ENCODE data around the gene MADD.
A peak's percentile ranks its signal among the peaks of the same experiment; 100 is the strongest.

Gene MADD

DNA sequence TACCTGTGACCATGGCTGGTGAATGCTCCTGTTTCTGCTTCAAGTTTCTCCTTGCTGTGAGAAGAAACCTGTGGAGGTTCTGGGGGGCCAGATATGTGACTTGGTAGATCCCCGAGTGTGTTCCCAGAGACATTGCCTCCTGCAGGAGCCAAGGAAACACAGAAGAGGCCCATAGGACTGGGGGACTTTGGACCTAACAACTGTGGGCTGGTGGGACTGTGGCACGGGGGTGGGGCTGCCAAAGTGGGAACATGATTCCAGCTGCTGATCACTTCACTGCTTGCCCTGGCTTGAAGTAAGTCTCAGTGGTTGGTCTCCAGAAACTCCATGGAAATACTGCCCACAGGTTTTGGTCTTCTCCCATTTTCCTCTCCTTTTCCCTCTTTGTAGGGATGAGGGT lies 16.3 kb upstream of the MADD start:
- DNase-seq: no peak

DNA sequence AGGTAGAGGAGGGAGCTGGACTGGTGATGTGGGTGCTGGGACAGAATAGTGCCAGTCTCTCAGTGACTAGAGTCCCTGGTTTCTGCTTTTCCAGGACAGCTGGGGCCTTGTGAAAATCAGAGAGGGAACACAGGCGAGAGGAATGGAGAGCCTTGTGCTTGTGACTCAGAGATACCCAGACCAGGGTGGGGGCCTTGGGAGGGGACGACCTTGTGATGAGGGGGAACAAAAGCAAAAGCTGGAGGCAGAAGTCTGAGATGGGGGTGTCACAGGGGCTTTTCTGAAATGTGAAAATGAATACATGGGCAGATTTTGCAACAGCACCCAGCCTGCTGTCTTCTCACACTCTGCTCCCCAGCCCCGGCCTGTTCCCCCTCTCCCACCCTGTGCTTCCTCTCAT lies 15.5 kb upstream of the MADD start:
- DNase-seq: no peak

DNA sequence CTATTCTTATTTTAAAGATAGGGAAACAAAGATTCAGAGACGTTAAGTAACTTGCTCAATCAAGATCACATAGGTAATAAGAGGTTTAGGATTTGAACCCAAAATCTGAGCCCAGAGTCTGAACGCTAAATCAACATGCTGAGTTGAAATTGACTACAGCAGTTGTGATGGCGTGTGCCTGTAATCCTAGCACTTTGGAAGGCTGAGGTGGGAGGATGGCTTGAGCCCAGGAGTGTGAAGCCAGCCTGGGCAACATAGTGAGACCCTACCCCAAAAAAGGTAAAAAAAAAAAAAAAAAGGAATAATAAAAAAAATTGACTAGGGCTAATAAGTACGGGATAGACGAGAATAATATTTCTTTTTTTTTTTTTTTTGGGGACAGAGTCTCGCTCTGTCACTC lies 13.6 kb upstream of the MADD start:
- DNase-seq: no peak

DNA sequence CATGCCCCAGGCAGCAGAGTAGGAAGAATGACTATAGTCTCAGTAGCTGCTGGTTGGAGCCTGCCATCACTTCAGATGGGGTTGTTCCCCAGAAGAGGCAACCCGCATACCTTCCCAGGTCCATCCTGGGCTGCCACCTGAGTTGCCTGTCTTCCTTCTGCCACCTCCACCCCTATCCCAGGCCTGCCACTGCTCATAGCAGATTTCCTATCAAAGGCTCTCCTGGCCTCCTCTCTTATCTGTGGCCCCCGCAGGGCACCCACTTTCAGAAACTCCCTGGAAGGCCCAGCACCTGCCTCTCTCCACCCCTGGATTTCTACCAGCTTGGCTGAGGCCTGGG lies 12.8 kb upstream of the MADD start:
- no peak for DNase-seq

DNA sequence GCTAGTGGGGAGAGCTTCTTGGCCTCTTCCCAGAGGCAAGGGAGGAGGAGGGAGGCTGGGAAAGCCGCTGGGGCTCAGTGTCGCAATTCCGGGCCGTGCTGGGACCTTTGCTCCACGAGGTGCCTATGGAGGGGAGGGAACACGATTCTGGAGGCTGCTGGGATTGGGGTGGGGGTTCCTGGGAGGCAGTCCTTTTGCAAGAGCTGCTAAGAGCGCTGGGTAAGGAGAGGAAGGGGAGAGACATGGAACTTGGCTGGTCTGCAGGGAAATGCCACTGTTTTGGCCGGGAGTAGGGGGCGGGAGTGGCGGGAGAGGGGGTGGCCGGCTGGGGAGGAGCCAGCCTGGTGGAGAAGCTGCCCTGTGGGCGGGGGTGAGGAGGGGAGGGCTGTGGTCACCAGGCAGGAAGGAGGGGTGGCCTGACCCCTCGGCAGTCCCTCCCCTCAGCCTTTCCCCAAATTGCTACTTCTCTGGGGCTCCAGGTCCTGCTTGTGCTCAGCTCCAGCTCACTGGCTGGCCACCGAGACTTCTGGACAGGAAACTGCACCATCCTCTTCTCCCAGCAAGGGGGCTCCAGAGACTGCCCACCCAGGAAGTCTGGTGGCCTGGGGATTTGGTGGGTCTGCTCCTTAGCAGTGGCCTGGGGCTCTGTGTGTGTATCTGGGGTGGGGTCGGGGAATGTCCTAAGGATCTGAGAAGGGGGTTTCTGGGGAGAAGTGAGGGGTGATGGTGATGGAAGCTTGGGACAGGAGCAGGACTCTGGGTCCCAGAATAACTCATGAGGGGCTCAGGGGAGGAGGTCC lies 12.2 kb upstream of the MADD start, which contains the start of gene NR1H3:
TSS of gene NR1H3 (plus strand) at position 480 of the 800 bp plus-strand sequence. CDS start 1,221 bp downstream, outside the sequence.
- no peak for DNase-seq

DNA sequence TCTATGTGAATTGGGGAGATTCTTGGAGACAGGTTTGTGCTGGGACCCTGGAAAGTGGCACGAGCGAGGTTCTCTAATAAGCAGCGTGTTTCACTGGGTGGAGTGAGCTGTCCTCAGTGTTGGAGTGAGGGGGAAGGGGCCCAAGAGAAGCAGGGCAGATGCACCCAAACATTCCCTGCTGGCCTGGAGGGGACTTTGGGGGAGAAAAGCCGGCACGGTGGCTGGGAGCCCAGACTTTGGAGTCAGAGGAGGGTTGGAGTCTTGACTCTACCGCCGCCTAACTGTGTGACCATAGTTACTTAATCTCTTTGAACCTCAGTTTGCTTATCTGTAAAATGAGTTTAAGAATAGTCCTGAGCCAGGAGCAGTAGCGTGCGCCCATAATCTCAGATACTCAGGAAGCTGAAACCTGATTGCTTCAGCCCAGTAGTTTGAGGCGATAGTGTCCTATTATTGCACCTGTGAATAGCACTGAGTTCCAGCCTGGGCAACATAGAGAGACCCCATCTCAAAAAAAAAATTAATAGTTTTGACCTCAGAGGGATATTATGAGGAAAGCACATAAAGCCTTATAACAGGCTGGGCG lies 11.5 kb upstream of the MADD start:
- no peak for DNase-seq

DNA sequence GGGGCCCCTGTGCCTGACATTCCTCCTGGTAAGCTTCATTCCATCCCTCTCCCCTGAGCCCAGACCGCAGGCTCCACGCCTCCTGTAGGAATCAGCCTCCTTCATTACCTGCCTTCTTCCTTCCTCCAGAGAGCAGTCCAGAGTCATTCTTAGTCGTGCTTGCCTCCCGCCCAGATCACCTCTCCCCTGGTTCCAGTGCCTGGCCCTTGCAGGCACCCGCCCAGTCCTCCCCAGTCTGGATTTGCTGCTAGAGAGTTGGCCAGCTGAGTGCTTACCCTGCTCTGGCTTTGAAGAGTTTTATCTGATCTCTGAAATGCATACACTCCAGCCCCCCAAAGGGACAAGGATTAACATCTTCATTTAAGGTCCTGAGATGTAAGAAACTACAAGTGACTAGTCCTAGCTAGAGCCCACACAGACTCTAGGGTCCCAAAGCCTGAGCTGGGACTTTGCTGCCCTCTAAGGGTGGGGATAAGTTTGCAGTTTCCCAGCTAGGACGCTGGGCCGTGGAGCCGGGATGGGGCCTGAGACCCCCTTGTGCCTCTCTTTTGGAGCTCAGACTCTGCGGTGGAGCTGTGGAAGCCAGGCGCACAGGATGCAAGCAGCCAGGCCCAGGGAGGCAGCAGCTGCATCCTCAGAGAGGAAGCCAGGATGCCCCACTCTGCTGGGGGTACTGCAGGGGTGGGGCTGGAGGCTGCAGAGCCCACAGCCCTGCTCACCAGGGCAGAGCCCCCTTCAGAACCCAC lies 10.5 kb upstream of the MADD start:
- no peak for DNase-seq

DNA sequence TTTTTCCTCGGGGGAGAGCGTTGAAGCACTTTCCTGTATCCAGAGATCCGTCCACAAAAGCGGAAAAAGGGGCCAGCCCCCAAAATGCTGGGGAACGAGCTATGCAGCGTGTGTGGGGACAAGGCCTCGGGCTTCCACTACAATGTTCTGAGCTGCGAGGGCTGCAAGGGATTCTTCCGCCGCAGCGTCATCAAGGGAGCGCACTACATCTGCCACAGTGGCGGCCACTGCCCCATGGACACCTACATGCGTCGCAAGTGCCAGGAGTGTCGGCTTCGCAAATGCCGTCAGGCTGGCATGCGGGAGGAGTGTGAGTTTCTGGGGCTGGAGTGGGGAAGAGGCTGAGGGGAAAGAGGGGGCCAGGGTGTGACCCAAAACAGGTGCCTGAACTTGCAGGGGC lies 9.6 kb upstream of the MADD start:
- no peak for DNase-seq

DNA sequence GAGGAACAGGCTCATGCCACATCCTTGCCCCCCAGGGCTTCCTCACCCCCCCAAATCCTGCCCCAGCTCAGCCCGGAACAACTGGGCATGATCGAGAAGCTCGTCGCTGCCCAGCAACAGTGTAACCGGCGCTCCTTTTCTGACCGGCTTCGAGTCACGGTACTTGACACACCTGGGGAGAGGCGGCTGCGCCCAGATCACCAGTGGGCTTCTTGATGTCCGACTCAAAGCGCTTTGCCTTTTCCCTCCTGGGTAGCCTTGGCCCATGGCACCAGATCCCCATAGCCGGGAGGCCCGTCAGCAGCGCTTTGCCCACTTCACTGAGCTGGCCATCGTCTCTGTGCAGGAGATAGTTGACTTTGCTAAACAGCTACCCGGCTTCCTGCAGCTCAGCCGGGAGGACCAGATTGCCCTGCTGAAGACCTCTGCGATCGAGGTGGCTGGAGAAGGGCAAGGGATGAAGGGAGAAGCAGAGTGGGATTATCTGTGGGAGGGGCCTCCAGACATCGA lies 8.6 kb upstream of the MADD start:
- no peak for DNase-seq

DNA sequence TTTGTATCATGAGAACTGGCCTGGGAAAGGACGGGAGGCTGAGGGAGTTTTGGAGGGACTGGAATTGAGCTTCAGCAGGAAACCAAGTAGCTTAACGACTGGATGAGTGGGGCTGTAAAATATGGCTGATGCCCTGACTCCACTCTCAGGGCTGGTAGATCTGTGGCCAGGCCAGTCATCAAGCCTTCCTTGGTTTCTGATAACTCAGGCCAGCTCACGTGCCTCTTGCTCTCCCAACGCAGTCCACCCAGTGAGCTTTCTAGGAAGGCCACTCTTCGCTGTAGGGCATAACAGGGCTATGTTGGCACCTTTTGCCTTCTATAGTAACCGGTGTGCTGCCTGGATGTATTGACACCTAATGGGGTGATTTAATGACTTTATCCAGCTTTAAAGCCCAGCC lies 5.8 kb upstream of the MADD start:
- DNase-seq: no peak

DNA sequence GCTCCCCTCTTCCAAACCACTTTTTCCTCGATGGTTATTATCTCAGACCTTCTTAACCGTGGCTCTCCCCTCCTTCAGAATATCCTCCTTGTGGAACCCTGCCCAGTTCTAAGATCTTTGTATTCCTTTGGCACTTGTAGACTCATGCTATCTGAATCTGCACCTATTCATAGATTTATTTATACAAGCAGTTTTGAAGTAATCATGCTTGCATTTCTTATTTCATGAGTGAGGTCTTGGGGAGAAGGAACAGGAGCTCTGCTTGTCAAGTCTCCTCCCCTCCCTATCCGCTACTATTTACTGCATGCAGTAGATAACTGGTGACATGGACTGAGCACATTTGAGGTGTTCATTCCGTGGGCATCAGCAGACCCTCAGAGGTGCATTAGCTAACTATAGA lies 5.4 kb upstream of the MADD start:
- DNase-seq: no peak

DNA sequence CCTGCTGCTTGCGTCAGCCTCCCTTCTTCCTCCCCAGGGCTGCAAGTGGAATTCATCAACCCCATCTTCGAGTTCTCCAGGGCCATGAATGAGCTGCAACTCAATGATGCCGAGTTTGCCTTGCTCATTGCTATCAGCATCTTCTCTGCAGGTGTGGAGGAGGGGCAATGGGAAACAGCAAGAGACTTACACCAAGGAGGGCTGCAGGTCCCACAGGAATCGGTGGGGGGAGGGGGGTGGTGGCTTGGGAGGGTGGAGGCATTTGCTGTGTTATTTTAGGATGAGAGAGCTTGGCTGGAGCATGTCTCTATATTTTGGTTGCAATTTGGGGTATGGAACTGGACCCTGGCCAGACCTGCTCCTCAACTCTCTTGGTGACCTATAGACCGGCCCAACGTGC lies 2.1 kb upstream of the MADD start:
- no peak for DNase-seq

DNA sequence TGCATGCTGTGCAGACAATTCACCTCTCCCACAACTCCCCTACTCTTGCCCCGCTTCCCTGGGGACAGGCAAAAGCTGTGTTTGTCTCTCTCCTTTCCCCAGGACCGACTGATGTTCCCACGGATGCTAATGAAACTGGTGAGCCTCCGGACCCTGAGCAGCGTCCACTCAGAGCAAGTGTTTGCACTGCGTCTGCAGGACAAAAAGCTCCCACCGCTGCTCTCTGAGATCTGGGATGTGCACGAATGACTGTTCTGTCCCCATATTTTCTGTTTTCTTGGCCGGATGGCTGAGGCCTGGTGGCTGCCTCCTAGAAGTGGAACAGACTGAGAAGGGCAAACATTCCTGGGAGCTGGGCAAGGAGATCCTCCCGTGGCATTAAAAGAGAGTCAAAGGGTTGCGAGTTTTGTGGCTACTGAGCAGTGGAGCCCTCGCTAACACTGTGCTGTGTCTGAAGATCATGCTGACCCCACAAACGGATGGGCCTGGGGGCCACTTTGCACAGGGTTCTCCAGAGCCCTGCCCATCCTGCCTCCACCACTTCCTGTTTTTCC lies 1.4 kb upstream of the MADD start:
- no peak for DNase-seq

DNA sequence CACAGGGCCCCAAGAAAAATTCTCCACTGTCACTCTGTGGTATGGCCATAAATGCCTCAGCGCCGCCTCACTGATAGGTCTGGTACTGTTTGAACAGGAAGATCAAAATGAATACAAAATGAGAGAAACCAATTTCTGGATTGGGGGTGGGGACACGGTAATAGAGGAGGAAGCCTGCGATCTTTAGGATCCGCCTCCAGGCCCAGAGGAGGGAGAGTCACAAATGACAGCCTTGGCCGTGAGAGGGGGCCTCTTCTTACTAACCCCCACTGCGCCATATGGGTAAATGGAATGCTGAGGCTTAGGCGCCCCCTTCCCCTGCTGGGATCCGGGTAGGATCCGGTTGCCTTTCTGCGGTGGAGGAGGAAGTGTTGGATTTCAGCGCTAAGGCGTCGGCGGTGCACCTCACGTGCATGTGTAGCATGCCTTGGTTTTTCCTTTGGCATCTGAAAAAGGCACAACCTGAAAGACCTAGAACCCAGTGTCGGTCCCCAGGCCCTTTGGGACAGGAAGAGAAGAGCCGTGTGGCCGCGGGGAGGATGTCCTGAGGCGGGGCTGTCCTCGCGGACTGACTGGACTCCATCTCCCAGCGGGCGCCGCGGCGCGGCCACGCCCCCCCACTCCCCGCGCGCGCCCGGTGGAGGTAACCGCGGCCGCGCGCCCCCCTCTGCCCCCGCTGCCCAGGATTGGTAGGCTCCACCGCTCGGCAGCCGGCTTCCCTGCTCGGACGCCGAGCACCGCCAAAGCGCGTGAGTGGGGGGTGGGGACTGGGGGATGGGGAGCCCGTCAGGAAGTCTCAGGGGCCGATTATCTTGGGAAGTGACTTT lies 718 bp upstream of the MADD start:
- DNase-seq: peak; percentile 89

DNA sequence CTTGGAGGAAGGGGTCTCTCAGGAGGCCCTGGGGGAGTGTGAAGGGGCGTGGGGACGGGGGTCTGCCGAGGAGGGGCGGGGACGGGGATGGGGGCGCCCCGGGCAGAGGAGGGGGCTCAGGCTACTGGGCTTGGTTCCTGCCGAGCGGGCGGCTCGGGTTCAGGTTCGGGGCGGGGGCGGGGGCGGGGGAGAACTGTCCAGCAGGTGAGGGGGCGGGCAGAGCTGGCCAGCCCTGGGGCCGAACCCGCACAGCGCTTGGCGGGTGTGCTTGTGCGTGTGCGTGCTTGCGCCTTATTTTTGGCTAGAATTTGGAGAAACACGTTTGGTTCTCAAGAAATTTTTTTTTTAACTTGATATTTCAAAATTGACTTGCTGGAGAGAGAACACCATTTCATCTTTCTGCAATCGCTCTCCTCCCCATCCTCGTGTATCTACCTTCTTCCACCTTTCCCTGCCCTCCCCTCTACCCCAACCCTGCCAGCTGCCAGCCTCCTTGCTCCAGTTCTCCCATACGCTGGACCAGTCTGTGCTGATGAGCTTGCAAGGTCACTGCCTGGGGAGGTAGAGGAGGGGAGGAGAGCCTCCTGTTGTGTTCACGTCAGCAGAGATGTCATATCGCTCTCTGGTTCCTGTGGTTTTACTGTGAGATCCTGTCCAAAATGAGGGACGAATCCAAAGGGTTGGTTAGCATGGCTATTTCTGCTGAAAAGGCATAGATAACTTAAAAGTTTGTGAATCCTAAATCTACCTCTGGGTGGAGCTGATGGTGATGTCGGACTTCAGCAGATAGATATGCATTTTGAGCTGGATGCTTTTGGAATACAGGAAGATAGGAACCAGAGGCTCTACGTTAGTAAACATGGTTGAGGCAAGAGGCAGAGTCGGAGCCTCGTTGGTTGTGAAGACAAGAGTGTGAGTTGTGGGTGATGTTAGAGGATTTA lies 668 bp downstream of the MADD start:
- peak; percentile 33 for DNase-seq

DNA sequence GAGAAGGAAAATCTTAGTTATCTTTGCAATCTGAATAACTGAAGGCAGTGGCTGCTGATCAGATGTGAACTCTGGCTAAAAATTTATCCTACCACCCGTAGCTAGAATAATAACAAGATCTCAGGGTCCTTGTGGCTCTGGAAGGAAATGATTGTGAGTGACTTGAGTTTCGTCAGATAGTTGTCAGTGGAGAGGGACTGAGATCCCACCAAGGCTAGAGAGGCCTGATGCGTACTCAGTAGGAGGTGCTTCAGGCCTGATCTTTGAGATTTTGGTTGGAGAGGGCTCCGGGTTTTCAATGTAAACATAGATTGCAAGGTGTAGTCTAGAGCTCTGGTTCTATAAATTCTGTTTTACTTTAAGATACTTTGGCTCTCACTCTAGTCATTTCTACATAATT lies 1.4 kb downstream of the MADD start:
- no peak for DNase-seq

DNA sequence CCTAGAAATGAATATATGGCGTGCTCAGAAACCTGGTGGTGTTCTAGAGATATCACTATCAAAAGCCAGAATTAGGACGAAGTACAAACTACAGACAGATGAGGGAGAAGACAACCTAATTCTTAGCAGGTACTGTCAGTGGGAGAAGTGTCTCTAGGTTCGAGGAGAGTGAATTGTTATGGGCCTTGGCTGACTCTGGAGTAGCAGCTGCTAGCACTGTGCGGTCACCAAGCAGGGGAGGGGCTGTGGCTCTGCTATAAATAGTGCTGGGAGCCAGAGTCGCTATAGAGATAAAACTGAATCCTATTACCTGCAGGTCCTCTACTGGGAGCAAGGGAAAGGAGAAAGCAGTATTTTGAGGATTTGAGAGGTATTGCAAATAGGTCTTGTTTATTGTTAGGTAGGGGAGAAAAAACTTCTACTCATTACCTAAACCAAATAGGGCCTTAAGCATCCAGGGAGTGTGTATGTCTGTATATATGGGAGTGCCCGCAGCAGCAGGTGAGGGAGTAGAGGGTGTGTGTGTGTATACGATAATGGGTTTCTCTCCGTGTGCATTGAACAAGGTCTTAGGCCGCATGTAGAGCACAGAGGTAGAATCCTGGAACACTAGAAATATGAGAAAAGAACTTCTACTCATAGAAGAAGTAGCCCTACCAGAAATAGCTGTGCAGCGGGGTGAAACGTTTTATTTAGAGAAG lies 2.2 kb downstream of the MADD start:
- no peak for DNase-seq

DNA sequence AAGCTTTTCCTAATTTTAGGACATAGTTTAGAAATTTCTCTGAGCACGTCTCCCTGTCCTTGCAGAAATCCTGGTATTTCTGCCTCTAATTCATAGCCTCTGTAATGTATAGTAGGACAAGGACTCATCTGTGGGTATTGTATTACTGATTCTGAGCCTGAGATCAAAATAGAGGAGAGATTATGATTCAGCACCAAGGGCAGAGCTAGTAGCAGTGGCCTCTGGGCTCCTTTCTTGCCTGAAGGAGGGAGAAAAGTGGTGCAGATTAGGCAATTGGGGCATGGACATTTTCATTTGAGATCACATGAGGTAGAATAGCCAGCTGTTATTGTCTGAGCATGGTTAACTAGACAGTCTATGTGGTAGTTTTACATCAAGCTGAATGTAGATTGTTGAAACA lies 2.8 kb downstream of the MADD start:
- no peak for DNase-seq

DNA sequence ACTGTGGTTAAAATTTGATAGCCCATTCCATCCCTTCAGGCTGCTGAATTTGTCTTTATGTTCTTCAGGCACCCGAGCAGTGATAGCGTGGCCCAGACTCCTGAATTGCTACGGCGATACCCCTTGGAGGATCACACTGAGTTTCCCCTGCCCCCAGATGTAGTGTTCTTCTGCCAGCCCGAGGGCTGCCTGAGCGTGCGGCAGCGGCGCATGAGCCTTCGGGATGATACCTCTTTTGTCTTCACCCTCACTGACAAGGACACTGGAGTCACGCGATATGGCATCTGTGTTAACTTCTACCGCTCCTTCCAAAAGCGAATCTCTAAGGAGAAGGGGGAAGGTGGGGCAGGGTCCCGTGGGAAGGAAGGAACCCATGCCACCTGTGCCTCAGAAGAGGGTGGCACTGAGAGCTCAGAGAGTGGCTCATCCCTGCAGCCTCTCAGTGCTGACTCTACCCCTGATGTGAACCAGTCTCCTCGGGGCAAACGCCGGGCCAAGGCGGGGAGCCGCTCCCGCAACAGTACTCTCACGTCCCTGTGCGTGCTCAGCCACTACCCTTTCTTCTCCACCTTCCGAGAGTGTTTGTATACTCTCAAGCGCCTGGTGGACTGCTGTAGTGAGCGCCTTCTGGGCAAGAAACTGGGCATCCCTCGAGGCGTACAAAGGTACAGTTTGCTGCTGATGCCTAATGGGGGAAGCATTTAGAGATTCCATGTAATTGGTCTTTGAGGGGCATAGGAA lies 4.7 kb downstream of the MADD start:
- DNase-seq: no peak

DNA sequence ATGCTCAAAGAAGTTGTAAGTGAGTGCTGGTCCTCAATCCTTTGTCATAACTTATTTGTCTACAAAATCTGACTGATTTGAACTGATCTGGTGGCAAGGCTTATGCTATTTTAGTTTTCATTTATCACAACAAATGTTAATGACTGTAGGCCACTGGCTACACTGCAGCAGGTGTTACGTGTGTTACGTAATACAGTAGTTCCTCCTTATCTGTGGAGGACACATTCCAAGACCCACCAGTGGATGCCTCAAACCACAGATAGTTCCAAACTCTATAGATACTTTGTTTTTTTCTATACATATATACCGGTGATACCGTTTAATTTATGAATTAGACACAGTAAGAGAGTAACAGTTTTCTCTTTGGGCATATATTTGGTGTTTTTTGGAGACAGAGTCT lies 7.0 kb downstream of the MADD start:
- no peak for DNase-seq
